GM19238 (cell line): ENCODE measurements around the gene CCDC60.

Experiments
- DNase-seq: peaks from one replicate; pipeline ENCODE4 v3.0.0; 2011; ENCODE audit warnings: low spot score; ENCODE audit not compliant: insufficient read length

Gene CCDC60

DNA sequence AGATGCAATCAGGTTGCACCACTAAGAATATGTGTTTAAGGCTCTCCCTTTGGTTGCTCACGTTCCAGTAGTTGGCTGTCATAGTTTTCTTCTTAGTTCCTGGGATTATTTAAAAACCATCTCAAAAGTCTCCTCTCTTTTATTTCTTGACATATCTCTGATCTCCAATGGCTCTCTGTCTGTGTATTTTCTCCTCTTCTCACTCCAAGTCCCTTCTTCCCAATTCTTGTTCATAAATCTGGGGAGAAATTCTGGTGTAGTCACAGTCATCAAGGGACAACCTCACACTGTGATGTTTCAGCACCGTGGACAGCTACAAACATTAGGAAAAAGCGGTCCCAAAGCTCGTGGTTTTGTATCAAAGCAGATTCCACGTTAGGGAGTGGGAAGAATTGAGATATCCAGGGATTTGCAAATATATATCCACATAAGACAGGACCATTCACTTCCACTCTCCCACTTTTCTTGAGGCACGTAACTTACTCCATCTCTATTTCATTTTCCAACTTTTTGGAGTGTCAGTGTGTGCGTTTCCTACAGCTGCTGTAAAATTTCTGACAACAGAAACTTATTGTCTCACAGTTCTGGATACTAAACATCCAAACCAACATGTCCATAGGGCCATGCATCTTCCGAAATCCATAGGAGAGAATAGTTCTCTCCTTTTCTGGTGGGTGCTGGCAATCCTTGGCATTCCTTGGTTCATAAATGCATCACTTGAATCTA lies 178.4 kb downstream of the CCDC60 start:
- no peak for DNase-seq

DNA sequence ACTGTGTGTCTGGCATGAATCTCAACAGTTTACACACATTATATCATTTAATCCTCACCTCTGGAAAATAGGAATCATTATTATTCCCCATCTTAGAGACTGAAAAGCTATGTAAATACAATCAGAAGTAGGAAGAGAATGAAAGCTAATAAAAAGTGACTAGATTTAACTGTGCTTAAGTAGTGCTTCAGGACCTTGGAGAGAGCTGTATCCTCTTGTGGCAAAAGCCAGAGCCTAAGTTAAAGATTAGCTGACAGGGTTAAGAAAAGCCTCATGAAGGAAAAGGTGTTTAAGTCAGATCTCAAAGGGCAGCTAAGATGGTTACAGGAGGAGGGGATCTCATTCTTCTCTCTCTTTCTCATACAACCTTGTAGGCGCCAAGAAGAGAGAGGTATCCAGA lies 193.7 kb downstream of the CCDC60 start:
- no peak for DNase-seq

DNA sequence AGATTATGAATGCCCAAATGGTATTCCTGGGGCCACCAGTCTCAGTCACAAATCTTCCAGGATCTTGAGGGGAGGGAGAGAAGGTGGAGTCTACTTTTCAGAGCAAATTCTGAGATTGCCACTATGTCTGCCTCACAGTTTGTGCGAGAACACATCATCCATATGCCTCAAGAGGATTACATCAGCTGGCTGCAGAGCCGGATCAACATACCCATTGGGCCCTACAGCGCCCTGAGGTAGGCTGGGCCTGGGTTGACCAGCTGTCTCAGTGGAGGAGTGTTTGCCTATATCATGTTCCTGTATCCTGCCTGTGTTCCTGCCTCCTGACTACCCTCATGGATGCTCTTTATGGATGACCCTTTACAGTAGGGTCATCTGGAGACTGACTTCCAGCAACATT lies 205.9 kb downstream of the CCDC60 start:
- no peak for DNase-seq

DNA sequence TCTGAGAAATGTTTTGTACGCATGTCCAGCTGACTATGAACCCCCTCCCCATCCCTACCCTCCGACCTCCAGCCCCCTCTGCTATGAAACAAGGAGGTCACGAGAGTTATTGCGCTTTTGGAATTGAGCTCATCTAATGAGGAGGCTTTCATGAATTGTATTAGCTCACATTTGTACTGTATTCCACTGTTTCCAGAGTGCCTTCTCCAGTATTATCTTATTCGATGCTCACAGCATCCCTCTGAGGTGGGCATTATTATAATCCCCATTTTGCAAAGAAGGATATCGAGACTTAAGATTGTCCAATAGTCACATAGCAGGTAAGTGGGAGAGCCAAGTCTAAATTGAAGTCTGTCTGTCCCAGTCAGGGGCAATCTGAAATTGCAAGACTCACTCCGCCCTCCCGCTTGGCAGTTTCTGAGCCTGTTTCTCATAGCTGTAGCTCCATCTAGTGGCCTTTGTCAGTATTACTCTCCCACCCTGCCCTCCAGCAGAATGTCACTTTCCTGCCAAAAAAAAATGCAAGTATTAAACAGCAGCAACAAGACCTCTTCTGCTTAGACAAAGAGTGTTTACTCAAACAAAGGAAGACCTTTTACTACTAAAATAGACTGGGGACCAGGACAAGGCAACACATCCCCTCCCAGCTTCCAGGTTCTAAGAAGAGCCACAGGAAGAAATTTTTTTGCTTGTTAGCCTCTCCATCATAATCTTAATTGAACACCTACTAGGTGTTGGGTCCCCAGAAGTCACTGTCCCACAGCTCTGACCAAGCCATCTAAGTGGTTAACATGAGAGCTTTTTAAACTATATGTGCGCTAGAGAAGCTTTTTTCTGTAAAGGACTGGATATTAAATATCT lies 210.5 kb downstream of the CCDC60 start:
- DNase-seq: peak; percentile 52

DNA sequence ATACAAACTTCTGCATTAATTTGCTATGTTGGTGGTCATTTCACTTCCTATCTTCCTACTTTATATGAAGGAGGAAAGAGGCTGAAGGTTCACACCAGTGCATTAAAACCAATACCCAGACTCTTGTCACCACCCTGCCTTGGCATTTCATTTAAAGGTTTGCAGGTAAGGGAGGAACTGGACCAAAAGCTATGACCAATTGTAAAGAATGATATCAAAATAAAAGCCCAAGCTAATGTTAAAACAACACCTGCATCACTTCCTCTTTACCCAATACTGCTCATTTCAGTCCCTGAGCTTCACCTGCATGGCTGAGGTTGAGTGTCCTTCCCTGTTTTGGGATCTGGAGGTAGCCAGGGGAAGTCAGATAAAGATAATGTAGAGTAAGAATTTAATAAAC lies 211.8 kb downstream of the CCDC60 start:
- DNase-seq: no peak

DNA sequence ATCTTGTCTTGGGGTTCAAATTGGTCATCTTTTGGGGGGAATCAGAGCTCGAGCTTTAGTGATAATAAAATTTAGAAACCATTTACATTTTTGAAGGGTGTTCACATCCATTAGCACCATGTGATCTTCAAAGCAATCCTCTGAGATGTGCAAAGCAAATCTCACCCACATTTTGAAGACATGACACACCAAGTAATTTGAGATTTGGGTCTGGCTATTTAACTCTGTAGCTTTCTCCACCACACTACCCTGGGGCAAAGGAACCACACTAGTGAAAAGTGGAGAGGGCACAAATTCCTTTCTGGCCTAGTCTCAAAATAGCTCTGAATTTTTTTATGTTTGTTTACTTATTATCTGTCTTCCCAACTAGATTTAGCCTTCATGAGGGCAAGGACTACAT lies 212.5 kb downstream of the CCDC60 start:
- no peak for DNase-seq

DNA sequence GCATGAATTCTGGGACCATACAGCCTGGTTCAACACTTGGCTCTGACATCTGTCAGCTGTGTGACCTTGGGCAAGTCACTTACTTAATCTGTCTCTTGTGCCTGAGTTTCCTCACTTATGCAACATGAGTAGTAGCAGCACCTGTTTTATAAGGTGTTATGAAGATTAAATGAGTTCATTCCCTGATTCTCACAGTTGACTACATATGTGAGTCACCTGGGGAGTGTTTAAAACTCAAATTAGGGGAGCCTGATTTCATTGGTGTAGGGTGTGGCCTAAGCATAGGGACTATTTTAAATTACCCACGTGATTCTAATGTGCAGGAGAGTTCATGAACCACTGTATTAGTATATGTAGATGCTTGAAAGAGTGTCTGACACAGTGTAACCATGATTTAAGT lies 222.3 kb downstream of the CCDC60 start:
- no peak for DNase-seq

DNA sequence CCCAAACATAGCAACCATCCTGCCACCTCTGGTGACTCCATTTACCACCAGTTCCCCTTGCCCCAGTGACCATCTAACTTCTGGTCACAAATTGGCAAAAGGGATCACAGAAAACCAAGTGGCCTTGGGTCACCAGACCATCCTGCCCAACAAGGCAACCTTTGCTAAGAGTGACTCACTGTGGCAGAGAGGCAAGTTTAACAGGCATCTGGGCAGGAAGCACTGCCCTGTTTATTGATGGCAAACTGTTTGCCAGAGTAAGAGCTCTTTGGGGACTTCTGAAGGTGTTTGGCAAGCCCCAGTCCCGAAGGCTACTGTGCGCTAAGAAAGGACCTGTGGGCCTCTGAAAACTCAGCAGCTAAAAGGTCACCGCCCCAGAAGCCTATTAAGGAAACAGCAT lies 230.9 kb downstream of the CCDC60 start:
- no peak for DNase-seq

DNA sequence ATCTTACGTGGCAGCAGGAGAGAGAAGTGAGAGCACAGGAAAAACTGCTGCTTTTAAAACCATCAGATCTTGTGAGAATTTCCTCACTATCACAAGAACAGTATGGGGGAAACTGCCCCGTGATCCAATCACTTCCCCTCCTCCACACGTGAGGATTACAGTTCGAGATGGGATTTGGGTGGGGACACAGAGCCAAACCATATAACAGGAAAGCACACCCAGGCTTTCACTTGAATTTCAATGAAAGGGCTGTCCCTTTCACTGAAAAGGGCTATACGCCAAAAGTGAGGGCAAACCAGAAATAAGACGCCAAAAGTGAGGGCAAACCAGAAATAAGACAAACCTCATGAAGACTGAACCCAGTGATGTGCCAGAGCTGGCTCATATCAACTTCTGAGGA lies 236.2 kb downstream of the CCDC60 start:
- no peak for DNase-seq

DNA sequence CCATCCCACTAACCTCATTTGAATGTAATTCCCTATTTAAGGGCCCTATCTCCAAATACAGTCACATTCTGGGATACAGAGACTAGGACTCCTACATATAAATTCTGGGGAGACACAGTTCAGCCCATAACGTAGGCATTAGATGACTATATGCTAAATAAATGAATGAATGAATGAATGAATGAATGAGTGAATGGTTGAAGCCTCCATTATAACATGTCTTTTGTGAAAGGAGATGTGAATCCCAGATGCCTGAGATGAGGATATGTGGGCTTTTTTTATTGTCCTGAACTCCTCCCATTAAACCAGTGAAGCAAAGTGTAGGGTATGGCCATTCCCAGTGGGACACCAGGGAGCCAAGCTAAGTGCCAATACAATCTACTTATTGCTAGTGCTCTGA lies 238.6 kb downstream of the CCDC60 start:
- no peak for DNase-seq

DNA sequence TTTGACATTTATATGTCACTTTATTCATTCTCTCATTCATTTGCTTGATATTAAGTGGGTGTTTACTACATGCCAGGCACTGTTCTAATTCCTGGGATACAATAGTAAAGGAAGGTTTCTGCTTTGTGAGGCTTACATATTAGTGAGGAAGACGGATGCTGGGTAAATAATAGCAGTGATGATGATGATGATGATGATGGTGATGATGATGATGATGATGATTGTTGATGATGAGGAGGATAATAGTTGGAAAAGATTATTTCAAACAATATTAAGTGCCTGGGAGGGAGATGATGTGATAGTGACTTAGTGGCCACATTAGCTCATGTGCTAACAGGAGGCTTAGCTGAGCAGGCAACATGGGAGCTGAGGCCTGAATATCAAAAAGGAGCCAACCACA lies 239.7 kb downstream of the CCDC60 start:
- no peak for DNase-seq

DNA sequence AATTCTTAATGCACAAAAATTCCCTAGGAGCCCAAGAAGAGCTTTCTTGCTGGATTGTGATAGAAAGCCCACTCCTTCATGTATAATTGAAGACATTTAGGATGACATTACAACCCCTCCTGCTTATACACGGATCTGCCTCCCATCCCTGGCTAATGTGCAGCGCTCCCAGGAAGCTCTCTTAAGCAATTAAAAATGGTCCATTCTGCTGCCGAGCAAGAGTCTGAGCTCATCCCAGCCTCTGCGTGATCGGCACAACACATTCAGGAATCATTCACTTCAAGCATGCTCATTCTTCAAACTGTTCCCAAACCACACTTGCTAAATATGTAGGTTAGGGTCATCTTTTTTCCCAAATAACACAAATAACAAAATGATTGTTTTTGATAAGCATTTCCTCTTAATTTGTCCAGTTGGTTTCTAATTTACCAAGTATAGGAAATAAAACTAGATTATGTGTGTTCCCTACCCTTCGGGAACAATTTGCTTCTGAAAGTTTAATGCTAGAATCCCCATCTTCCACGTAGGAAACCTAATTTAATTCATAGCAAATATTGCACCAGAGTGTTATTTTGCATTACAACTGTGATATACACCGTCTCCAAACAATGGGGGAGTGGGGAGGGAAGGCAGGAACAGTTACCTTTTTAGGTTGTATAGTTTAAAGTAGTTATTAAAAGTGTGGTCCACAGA lies 241.7 kb downstream of the CCDC60 start:
- DNase-seq: no peak

DNA sequence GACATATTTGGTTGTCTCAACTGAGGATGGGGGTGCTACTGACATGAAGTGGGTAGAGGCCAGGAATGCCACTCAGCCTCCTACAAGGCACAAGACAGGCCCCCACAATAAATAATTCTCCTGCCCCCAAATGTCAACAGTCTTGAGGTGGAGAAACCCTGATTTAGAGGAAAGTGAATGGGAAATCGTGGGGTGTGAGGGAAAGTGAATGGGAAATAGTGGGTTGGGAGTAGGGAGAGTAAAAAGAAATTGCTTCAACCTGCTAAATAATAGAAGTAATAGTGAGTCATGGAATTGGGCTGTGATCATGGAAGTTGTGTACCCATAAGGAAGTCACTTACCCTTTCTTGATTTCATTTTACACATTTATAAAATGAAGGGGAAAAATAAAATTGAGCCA lies 242.4 kb downstream of the CCDC60 start:
- no peak for DNase-seq

DNA sequence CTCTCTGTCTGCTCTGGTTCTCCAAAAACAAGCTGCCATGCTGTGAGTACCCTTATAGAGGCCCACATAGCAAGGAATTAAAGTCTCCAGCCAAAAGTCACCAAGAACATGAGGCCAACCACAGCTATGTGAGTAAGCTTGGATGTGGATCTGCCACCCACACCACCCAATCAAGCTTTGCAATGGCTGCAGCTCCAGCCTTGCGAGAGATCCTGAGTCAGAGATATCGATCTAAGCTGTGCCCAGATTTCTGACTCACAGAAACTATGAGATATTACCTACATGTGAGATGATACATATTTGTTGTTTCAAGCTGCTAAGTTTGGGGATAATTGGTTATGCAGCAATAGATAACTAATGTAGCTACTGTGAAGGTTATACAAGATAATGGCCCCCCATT lies 243.6 kb downstream of the CCDC60 start:
- DNase-seq: no peak

DNA sequence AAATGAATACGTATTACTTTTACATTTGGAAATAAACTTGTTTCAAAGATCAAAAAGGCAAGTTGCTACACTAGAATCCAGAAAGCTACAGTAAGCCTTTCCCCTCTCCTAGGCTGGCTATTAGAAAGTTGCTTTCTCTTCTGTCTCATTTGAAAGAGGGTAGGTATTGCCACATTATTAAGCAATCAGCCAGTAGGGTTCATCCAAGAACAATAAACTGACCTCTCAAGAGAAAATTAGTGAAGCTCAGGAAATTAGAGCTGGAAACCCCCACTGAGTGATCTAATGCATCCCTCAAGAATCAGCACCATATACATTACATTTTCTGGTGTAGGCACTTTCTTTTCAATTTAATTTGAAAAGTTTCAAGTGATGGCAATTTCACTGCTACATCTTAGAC lies 254.6 kb downstream of the CCDC60 start:
- no peak for DNase-seq

DNA sequence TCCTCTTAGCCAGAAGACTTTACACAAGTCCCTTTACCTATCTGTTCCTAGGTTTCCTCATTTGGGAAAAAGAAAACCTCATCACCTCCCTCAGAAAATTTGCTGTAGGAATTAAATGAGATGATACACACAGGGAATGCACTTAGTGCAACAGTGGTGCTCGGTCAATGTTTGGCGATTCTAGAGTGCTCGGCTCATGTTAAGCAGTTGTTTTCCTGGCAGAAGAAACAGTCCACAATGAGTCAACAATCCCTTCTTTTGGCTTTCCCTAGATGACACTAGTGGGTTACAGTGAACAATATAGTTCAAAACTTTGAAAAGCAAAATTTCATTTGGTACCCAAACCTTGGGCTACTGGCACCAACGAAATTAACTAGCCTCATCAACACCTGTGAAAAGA lies 255.1 kb downstream of the CCDC60 start:
- no peak for DNase-seq
